Prostate gland (tissue), 2 donors: ENCODE results near the gene ZNF358. TPM values are rescaled to one million over a fixed set of nuclear protein-coding genes. Genes with fewer than 3 reads are reported as not detected.

ENCODE experiments used
- DNase-seq: peaks from one replicate; pipeline ENCODE4 v3.0.0-alpha.2; 2019; ENCODE audit warnings: low spot score
- H3K27ac ChIP-seq, 2 donors: fragments of 200-600 bp; sonication (generic); 2 replicates each; pipeline ENCODE4 v1.5.1; 2017 to 2019
- H3K27me3 ChIP-seq: fragments of 200-600 bp; sonication (generic); replicated peaks from 2 replicates; pipeline ENCODE4 v1.5.1; 2019; ENCODE audit not compliant: insufficient read depth
- H3K36me3 ChIP-seq, 2 donors: fragments of 200-600 bp; sonication (generic); 1 replicate in 1 of 2; 2 replicates in 1 of 2; pipeline versions ENCODE4 v1.5.1 to v1.8.1; 2017 to 2019
- H3K4me1 ChIP-seq: fragments of 200-600 bp; sonication (generic); replicated peaks from 2 replicates; pipeline ENCODE4 v1.5.1; 2019
- H3K4me3 ChIP-seq, 2 donors: fragments of 200-600 bp; sonication (generic); 2 replicates each; pipeline ENCODE4 v1.5.1; 2017 to 2019
- H3K9me3 ChIP-seq: fragments of 200-600 bp; sonication (generic); 2 replicates; pipeline ENCODE4 v1.5.1; 2017
- POLR2A ChIP-seq: fragments of 450-650 bp; IDR thresholded peaks from one replicate; pipeline ENCODE4 v1.6.1; 2016; ENCODE audit warnings: antibody characterized with exemption, mild to moderate bottlenecking
- POLR2AphosphoS5 ChIP-seq: sonication (generic); formaldehyde crosslinking; IDR thresholded peaks from one replicate; pipeline ENCODE4 v1.6.1; 2017; ENCODE audit warnings: antibody characterized with exemption
- WGBS: methylation state at CpG from one replicate; pipeline ENCODE4 v1.1.5; 2018; 5-methylcytosine and 5-hydroxymethylcytosine counted together
- intact Hi-C: fragments of 100-400 bp; cut with DNase I; formaldehyde crosslinking; loops from one replicate; pipeline ENCODE4 v1.14.2; 2022
- total RNA-seq, 2 donors: library from RNA; depleted of rRNA; stranded (reverse); fragments of >200 nt; gene quantifications; one replicate each; pipeline ENCODE4 v1.1.0, GENCODE V29; 2016
- TF ChIP-seq, protein P1 (sequence below), 4 experiments: fragments of 200-600 bp in 2 of 4; fragments of 450-650 bp in 2 of 4; sonication (generic) in 2 of 4; IDR thresholded peaks; 1 replicate in 3 of 4; 2 replicates in 1 of 4; pipeline ENCODE4 v1.5.1; 2016 to 2019; ENCODE audit warnings: antibody characterized with exemption in 4 of 4, mild to moderate bottlenecking in 2 of 4, moderate library complexity in 2 of 4

ZNF358 gene
- total RNA-seq, 2 donors from 2014 or later, result 104 to 116 TPM

DNA sequence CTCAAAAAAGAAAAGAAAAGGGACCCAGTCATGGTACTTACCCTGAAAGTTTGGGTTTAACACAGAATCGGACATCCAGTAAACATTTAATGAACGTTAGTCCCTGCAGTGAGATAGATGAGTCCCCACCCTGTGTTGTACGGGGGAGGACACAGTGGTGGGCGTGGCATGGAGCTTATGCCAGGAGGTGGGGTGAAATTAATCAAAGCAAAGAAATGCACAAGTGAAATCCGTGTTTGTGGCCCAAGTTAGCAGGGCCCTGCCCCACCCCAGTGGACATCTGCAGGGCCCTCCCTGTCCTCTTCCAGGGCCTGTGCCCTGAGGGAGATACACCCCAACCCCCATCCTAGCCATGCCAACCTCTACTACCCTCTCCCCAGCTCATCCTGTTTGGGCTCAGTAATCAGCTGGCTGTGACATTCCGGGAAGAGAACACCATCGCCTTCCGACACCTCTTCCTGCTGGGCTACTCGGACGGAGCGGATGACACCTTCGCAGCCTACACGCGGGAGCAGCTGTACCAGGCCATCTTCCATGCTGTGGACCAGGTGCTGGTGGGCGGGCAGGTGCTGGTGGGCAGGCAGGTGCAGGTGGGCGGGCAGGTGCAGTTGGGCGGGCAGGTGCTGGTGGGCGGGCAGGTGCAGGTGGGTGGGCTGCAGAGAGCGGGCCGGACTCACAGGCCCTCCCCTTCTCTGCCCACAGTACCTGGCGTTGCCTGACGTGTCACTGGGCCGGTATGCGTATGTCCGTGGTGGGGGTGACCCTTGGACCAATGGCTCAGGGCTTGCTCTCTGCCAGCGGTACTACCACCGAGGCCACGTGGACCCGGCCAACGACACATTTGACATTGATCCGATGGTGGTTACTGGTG, 10.4 kb downstream of the ZNF358 start:
- peaks cover 0 to 16% of the 10 kb centered on the region in 2 donors for H3K36me3 ChIP-seq
- H3K4me1 ChIP-seq, result peaks cover 12% of the 10 kb centered on the region
- no peak for DNase-seq
- H3K9me3 ChIP-seq, result no peaks in the 10 kb centered on the region
- intact Hi-C loops, result no loop called here
- H3K27me3 ChIP-seq, result no peaks in the 10 kb centered on the region
- 86% methylated on average over 31 of the region's 31 CpGs for WGBS
- no peak overlapping the region for H3K4me3 ChIP-seq
- no peak overlapping the region for H3K27ac ChIP-seq
- TF ChIP-seq POLR2A, result no peak
- no peak for TF ChIP-seq POLR2AphosphoS5
- TF ChIP-seq, protein P1, sequence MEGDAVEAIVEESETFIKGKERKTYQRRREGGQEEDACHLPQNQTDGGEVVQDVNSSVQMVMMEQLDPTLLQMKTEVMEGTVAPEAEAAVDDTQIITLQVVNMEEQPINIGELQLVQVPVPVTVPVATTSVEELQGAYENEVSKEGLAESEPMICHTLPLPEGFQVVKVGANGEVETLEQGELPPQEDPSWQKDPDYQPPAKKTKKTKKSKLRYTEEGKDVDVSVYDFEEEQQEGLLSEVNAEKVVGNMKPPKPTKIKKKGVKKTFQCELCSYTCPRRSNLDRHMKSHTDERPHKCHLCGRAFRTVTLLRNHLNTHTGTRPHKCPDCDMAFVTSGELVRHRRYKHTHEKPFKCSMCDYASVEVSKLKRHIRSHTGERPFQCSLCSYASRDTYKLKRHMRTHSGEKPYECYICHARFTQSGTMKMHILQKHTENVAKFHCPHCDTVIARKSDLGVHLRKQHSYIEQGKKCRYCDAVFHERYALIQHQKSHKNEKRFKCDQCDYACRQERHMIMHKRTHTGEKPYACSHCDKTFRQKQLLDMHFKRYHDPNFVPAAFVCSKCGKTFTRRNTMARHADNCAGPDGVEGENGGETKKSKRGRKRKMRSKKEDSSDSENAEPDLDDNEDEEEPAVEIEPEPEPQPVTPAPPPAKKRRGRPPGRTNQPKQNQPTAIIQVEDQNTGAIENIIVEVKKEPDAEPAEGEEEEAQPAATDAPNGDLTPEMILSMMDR (IDR thresholded peaks at IDR 0.05), result no peak

DNA sequence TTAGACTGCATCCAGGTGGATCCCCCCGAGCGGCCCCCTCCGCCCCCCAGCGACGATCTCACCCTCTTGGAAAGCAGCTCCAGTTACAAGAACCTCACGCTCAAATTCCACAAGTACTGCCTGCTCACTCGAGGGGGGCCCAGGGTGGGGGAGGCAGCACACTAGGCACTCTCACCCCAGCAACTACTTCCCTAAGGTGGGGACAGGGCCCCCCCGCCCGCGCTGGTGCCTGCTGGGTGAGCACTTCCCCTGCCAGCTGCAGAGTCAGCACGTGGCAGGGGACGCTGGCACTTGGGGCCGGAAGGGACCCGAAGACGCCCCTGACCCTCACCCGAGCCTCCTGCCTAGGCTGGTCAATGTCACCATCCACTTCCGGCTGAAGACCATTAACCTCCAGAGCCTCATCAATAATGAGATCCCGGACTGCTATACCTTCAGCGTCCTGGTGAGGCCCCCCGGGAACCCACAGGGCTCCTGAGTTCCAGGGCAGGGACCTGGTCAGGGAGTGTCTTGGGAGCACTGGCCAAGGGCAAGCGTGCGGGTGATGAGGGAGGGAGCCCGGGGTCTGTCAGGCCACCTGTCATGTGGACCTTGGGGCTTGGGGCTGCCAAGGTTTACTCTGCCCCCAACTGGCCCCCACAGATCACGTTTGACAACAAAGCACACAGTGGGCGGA, 11.8 kb downstream of the ZNF358 start:
- Histone ChIP-seq H3K27ac (no peak overlapping the region), H3K27me3 (no peaks in the 10 kb centered on the region), H3K36me3 (peaks cover 0 to 16% of the 10 kb centered on the region in 2 donors), H3K9me3 (no peaks in the 10 kb centered on the region), H3K4me1 (peaks cover 7% of the 10 kb centered on the region), H3K4me3 (no peak overlapping the region)
- TF ChIP-seq POLR2AphosphoS5 (no peak), POLR2A (no peak)
- TF ChIP-seq, protein P1 (IDR thresholded peaks at IDR 0.05), result no peak
- intact Hi-C loops, result no loop called here
- no peak for DNase-seq
- whole genome bisulfite sequencing, result 75% methylated on average over 24 of the region's 25 CpGs

DNA sequence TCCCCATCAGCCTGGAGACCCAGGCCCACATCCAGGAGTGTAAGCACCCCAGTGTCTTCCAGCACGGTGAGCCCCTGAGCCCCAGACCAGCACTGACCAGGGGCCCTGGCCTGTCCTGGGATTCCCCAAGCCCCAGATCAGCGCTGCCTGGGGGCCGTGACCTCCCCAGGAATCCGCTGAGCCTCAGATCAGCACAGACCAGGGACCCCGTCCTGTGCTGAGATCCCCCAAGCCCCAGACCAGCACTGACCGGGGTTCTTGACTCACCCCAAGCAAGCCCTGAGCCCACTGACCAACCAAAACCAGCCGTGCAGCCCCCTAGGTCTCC, 12.3 kb downstream of the ZNF358 start:
- Histone ChIP-seq H3K36me3 (peaks cover 0 to 16% of the 10 kb centered on the region in 2 donors), H3K4me3 (no peak overlapping the region), H3K27me3 (no peaks in the 10 kb centered on the region), H3K27ac (no peak overlapping the region), H3K9me3 (no peaks in the 10 kb centered on the region), H3K4me1 (peaks cover 5% of the 10 kb centered on the region)
- DNase-seq, result no peak
- intact Hi-C loops, result no loop called here
- TF ChIP-seq, protein P1 (IDR thresholded peaks at IDR 0.05), result no peak
- TF ChIP-seq POLR2AphosphoS5, result no peak
- TF ChIP-seq POLR2A, result no peak
- 92% methylated on average over 6 of the region's 7 CpGs for WGBS

DNA sequence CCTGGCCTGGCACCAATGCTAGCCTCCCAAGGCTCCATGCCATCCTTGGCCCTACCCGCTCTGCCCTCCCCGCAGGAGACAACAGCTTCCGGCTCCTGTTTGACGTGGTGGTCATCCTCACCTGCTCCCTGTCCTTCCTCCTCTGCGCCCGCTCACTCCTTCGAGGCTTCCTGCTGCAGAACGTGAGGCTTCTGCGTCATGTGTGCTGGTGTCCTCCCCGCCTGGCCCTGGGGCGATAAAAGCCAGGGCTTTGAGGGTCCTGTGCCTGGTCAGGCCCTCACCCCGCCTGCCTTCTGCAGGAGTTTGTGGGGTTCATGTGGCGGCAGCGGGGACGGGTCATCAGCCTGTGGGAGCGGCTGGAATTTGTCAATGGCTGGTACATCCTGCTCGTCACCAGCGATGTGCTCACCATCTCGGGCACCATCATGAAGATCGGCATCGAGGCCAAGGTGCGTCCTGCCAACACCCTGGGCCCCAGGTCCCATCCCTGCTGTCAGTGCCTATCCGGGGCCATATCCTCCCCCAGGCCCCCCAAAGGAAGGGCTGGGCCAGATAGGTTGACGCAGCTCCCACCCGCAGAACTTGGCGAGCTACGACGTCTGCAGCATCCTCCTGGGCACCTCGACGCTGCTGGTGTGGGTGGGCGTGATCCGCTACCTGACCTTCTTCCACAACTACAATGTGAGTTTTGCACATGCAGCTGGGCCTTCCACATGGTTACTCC, 12.8 kb downstream of the ZNF358 start:
- H3K4me3 ChIP-seq, result no peak overlapping the region
- no peaks in the 10 kb centered on the region for H3K9me3 ChIP-seq
- intact Hi-C loops, result no loop called here
- H3K27me3 ChIP-seq, result no peaks in the 10 kb centered on the region
- TF ChIP-seq POLR2A (no peak), POLR2AphosphoS5 (no peak)
- TF ChIP-seq, protein P1 (IDR thresholded peaks at IDR 0.05), result no peak
- peaks cover under 1% of the 10 kb centered on the region for H3K4me1 ChIP-seq
- H3K36me3 ChIP-seq, result peaks cover 0 to 16% of the 10 kb centered on the region in 2 donors
- WGBS, result 93% methylated on average over 32 of the region's 32 CpGs
- no peak overlapping the region for H3K27ac ChIP-seq
- DNase-seq, result no peak
